NCI-H128 (cell line): ENCODE results near the gene SLC6A9.

Experiments used
- DNase-seq: peaks from one replicate; lab custom pipeline; 2025; ENCODE audit not compliant: unreplicated experiment; lab: John Stamatoyannopoulos, UW

The SLC6A9 gene

DNA sequence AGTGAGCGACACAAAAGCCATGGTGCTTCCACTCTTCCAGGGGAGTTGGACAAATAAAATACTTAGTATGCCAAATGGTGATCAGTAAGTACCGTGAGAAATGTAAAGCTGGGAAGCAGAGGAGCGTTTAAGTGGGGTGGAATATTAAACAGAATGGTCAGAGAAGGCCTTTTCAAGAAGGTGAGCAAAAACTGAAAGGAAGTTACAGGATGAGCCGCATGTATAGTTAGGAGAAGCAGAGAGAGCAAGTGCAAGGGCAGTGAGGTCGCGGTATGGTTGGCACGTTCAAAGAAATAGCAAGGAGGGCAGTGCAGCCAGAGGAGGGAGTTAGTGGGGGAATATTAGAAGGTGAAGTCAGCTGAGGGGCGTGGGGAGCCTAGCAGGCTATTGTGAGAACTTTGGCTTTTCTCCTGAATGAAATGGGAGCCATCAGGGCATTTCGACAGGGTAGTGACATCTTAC, 57.2 kb downstream of the SLC6A9 start:
- no peak for DNase-seq

GRCh38 chr1:43971336-43971980, 59.8 kb downstream of the SLC6A9 start:
- DNase-seq, result no peak

DNA sequence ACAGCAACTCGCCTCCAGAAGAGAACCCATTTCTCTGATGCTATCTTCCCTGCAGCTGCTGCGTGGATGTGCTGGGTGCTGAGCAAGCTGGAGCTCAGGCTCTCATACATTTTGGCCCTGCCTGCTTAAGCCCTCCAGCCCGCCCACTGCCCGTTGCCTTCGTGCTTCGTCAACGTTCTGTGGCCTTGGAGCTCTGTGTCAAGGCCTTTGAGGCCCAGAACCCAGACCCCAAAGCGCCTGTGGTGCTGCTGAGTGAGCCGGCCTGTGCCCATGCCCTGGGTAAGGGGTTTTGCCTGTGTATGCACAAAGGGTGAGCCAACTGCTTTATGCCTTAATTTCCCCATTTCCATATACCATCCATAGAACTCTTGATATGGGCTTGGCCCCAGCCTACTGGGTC, 60.4 kb downstream of the SLC6A9 start:
- DNase-seq, result no peak

GRCh38 chr1:43970502-43970901, 60.8 kb downstream of the SLC6A9 start:
- DNase-seq, result no peak

DNA sequence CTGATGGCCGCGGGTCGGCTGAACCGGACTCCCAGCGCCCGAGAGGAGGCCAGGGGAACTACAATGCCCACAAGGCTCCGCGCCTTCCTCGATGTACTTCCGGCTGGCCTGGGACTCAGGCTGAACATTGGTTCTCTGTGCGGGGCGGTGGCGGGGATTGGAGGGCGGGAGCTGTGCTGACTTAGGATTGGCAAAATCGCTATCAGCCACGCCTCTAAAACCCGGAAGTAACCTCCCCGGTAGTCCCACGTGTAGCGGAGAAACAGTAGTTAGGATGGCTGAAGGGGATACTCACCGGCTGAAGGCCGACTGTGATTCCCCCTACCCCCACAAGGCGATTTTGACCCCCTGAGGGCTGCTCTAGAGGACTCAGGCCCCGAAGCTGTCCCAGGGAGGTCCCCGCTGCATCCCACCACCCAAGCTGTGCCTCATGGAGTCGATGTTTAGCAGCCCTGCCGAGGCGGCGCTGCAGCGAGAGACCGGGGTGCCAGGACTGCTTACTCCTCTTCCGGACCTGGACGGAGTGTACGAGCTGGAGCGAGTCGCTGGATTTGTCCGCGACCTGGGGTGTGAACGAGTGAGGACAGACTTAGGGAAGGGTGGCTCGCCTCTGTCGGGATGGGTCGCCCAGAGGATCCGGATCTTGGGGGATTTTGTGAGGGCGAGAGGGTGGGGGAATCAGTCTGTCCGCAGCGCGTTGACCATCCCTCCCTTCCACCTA, 61.4 kb downstream of the SLC6A9 start, which contains the start of gene DPH2:
TSS of gene DPH2 (plus strand) at position 265 of the 721 bp plus-strand sequence. CDS start at position 431, 166 bp downstream.
- DNase-seq, result peak; percentile 92

- no peak for DNase-seq
Observed at GRCh38 chr1:43969416-43969745, 61.9 kb downstream of the SLC6A9 start.

- DNase-seq, result no peak
Observed at GRCh38 chr1:43968348-43968948, 62.8 kb downstream of the SLC6A9 start.

DNA sequence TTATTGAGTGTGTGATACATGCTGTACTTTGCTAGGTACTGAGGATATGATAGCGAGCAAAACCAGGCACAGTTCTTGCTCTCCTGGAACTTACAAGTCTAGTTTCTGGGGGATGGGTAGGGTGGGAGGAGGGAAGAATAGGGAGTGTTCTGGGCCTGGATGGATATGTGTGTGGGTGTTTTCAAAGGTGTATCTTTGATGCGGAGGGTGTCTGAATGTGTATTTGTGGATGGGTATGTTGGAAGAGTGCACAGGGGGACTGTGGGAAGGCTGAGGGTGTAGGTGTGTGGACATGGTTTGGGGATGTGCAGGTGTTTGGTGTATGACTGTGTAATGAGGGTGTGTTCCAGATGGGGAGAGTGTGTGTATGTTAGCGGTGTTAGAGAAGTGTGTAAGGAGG, 65.9 kb downstream of the SLC6A9 start:
- no peak for DNase-seq

- DNase-seq, result no peak
Observed at GRCh38 chr1:43963890-43964289, 67.4 kb downstream of the SLC6A9 start.

- no peak for DNase-seq
Observed at GRCh38 chr1:43963006-43963405, 68.3 kb downstream of the SLC6A9 start.

GRCh38 chr1:43962324-43962723, 68.9 kb downstream of the SLC6A9 start:
- no peak for DNase-seq

GRCh38 chr1:43961692-43962091, 69.6 kb downstream of the SLC6A9 start:
- DNase-seq, result no peak

- no peak for DNase-seq
Observed at GRCh38 chr1:43960798-43961197, 70.5 kb downstream of the SLC6A9 start.

- no peak for DNase-seq
Observed at GRCh38 chr1:43958351-43959255, 72.7 kb downstream of the SLC6A9 start.

- no peak for DNase-seq
Observed at GRCh38 chr1:43957407-43958040, 73.7 kb downstream of the SLC6A9 start.

- DNase-seq, result no peak
Observed at GRCh38 chr1:43956234-43956633, 75.0 kb downstream of the SLC6A9 start.

DNA sequence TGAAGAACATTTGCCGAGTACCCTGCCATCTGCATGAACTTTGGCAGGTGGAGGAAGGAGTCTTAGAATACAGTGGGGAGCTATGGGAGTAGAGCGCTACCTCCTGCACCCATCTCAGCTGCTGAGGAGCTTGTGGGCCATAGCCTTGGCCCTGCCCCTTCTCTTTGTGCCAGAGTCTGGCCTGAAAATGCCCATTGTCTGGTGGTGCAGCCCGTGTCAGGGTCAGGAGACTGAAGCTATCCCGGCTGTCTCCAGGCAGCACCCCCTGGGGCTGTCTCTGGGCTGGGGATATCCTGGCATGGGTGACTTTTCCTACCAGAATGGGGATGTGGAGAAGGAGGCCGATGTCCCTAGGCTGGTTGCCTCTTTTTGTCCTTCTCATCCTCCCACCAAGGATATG, 77.2 kb downstream of the SLC6A9 start:
- DNase-seq, result no peak

DNA sequence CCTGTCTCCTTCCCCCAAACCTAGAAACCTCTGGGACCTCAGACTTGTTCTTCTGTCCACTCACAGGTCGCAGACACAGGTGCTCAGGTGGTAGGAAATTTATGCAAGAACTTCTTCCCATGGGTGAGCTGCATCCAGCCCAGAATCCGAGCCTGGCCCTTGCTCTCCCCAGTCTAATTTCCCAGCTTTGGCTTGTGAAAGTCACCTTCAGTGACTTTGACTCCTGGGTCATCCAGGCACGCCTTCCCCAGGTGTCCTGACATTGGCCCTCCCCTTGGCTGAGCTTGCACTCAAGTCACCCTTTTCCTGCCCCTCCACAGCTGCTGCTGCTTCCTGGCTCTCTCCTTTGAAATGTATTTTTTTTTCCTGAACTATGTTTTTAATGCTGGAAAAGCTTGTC, 77.9 kb downstream of the SLC6A9 start:
- DNase-seq, result no peak

GRCh38 chr1:43952731-43953346, 78.4 kb downstream of the SLC6A9 start:
- peak; percentile 96 for DNase-seq
